ENCODE results near the gene BCAR3. TPM values are rescaled to one million over a fixed set of nuclear protein-coding genes. Genes with fewer than 3 reads are reported as not detected.

The BCAR3 gene
- total RNA-seq, 2 donors from 2014 or later = 32.7 to 48.7 TPM

DNA sequence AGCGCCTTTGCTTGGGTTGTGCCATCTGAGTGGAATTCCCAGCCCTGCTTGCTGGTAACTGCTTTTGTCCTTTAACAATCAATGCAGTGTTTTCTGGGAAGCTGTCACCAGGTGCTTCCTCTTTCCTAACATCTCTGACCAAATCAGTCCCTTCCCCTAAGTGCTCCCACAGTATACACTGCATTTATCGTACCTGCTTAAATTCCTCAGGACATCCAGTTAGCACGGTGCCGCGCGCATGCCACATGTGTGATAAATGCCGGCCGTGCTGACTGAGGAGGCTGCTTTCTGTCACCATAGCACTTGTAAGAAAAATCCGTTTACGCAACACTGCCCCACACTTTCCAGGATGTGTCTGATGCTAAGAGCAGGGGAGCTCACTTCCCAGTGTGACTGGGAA is 115.4 kb downstream of the BCAR3 start:
- Histone ChIP-seq H3K27me3 (ENCODE audit: control insufficient read depth, insufficient read depth, low read length, poor library complexity, severe bottlenecking) (no peaks in the 10 kb centered on the region), H3K4me3 (ENCODE audit: low read length) (no peak overlapping the region), H3K36me3 (ENCODE audit: control insufficient read depth, insufficient read depth, low read length) (peaks cover 93% of the 10 kb centered on the region), H3K9me3 (ENCODE audit: control insufficient read depth, low read length) (no peaks in the 10 kb centered on the region), H3K9ac (ENCODE audit: extremely low read depth, low read length, poor library complexity, severe bottlenecking) (no peak overlapping the region), H3K27ac (ENCODE audit: low read depth, low read length) (peak overlapping the region; percentile 4), H3K4me1 (ENCODE audit: control insufficient read depth, insufficient read depth, low read length) (no peaks in the 10 kb centered on the region)
- H3K9me3 Mint-ChIP-seq = no peaks in the 10 kb centered on the region
- H3K4me3 Mint-ChIP-seq = no peak overlapping the region
- peaks cover 93% of the 10 kb centered on the region for H3K36me3 Mint-ChIP-seq (ENCODE audit: low read depth)
- H3K4me1 Mint-ChIP-seq = no peaks in the 10 kb centered on the region
- 96 to 97% methylated on average over 6 to 10 of the region's 10 CpGs for WGBS, 2 experiments (ENCODE audit: insufficient coverage in 1 of 2, insufficient read length in 1 of 2)
- H3K27me3 Mint-ChIP-seq (ENCODE audit: insufficient read depth) = no peaks in the 10 kb centered on the region
- TF ChIP-seq, protein P1, sequence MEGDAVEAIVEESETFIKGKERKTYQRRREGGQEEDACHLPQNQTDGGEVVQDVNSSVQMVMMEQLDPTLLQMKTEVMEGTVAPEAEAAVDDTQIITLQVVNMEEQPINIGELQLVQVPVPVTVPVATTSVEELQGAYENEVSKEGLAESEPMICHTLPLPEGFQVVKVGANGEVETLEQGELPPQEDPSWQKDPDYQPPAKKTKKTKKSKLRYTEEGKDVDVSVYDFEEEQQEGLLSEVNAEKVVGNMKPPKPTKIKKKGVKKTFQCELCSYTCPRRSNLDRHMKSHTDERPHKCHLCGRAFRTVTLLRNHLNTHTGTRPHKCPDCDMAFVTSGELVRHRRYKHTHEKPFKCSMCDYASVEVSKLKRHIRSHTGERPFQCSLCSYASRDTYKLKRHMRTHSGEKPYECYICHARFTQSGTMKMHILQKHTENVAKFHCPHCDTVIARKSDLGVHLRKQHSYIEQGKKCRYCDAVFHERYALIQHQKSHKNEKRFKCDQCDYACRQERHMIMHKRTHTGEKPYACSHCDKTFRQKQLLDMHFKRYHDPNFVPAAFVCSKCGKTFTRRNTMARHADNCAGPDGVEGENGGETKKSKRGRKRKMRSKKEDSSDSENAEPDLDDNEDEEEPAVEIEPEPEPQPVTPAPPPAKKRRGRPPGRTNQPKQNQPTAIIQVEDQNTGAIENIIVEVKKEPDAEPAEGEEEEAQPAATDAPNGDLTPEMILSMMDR (conservative IDR thresholded peaks at IDR 0.05) = no peak
- no peak for DNase-seq
- H3K27ac Mint-ChIP-seq = peak overlapping the region; percentile 42

GRCh38 chr1:93565496-93566206 is 116.0 kb downstream of the BCAR3 start:
- H3K4me3 Mint-ChIP-seq = no peak overlapping the region
- H3K36me3 Mint-ChIP-seq (ENCODE audit: low read depth) = peaks cover 92% of the 10 kb centered on the region
- WGBS, 2 experiments (ENCODE audit: insufficient coverage in 1 of 2, insufficient read length in 1 of 2) = 96 to 100% methylated on average over 3 to 4 of the region's 4 CpGs
- no peaks in the 10 kb centered on the region for H3K9me3 Mint-ChIP-seq
- H3K27ac Mint-ChIP-seq = peak overlapping the region; percentile 42
- no peaks in the 10 kb centered on the region for H3K27me3 Mint-ChIP-seq (ENCODE audit: insufficient read depth)
- H3K27ac ChIP-seq (ENCODE audit: low read depth, low read length) = peak overlapping the region; percentile 4
- H3K27me3 ChIP-seq (ENCODE audit: control insufficient read depth, insufficient read depth, low read length, poor library complexity, severe bottlenecking) = no peaks in the 10 kb centered on the region
- H3K36me3 ChIP-seq (ENCODE audit: control insufficient read depth, insufficient read depth, low read length) = peaks cover 93% of the 10 kb centered on the region
- no peak for DNase-seq
- H3K4me3 ChIP-seq (ENCODE audit: low read length) = no peak overlapping the region
- TF ChIP-seq, protein P1 (conservative IDR thresholded peaks at IDR 0.05) = no peak
- H3K4me1 ChIP-seq (ENCODE audit: control insufficient read depth, insufficient read depth, low read length) = no peaks in the 10 kb centered on the region
- no peak overlapping the region for H3K9ac ChIP-seq (ENCODE audit: extremely low read depth, low read length, poor library complexity, severe bottlenecking)
- no peaks in the 10 kb centered on the region for H3K4me1 Mint-ChIP-seq
- no peaks in the 10 kb centered on the region for H3K9me3 ChIP-seq (ENCODE audit: control insufficient read depth, low read length)

- DNase-seq = peak; percentile 36
- no peaks in the 10 kb centered on the region for H3K27me3 ChIP-seq (ENCODE audit: control insufficient read depth, insufficient read depth, low read length, poor library complexity, severe bottlenecking)
- Mint-ChIP-seq H3K27ac (no peak overlapping the region), H3K27me3 (ENCODE audit: insufficient read depth) (no peaks in the 10 kb centered on the region), H3K9me3 (no peaks in the 10 kb centered on the region), H3K36me3 (ENCODE audit: low read depth) (peaks cover 78% of the 10 kb centered on the region), H3K4me3 (no peak overlapping the region), H3K4me1 (peaks cover 7% of the 10 kb centered on the region)
- no peak overlapping the region for H3K9ac ChIP-seq (ENCODE audit: extremely low read depth, low read length, poor library complexity, severe bottlenecking)
- H3K4me1 ChIP-seq (ENCODE audit: control insufficient read depth, insufficient read depth, low read length) = no peaks in the 10 kb centered on the region
- H3K4me3 ChIP-seq (ENCODE audit: low read length) = no peak overlapping the region
- H3K36me3 ChIP-seq (ENCODE audit: control insufficient read depth, insufficient read depth, low read length) = peaks cover 77% of the 10 kb centered on the region
- TF ChIP-seq, protein P1 (conservative IDR thresholded peaks at IDR 0.05) = no peak
- H3K9me3 ChIP-seq (ENCODE audit: control insufficient read depth, low read length) = no peaks in the 10 kb centered on the region
- H3K27ac ChIP-seq (ENCODE audit: low read depth, low read length) = no peak overlapping the region
Measured at GRCh38 chr1:93559695-93560094, 121.9 kb downstream of the BCAR3 start.
